Brain microvascular endothelial cell (primary cell): ENCODE measurements around the gene PGAP2.

Experiments used
- DNase-seq: peaks from one replicate; pipeline ENCODE4 v3.0.0-alpha.2; 2020
- H3K27ac ChIP-seq: fragments of 250-450 bp; sonication (Bioruptor Pico); 2 replicates; pipeline ENCODE4 v1.5.1; 2020; ENCODE audit warnings: mild to moderate bottlenecking, moderate library complexity
- H3K27me3 ChIP-seq: fragments of 250-450 bp; sonication (Bioruptor Pico); replicated peaks from 2 replicates; pipeline ENCODE4 v1.5.1; 2020; ENCODE audit warnings: mild to moderate bottlenecking
- H3K36me3 ChIP-seq: fragments of 250-450 bp; sonication (Bioruptor Pico); replicated peaks from 2 replicates; pipeline ENCODE4 v1.5.1; 2020; ENCODE audit warnings: mild to moderate bottlenecking
- H3K4me3 ChIP-seq: 2 replicates; pipeline ENCODE4 v1.5.1; 2011; ENCODE audit warnings: low read depth, mild to moderate bottlenecking, control low read depth, low read length, moderate library complexity
- in situ Hi-C: cut with HindIII; loops from 2 replicates; pipeline ENCODE4 v1.10.0; 2017; ENCODE audit warnings: low sequenced_read_pairs, low pct_ligation_motif_present
- TF ChIP-seq, protein P1 (sequence below): IDR thresholded peaks from 2 replicates; pipeline ENCODE4 v1.5.1; 2011; ENCODE audit warnings: low read depth, mild to moderate bottlenecking, moderate library complexity, low read length, control low read depth, inconsistent platforms; ENCODE audit errors: missing control alignments

Gene PGAP2

DNA sequence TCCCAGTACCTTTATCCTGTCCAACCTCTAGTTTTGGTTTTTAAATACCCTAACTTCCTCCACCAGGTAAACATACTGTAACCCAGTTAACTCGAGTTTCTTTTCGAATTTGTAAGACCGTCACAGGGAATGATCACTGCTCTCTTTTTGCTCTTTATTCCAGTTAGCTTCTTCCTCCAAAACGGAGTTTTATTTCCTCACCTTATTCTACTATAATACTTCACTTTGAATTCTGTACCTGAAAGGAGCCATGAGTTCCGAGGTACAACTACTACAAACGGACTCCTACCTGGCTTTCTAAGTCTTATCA, 12.4 kb upstream of the PGAP2 start:
- TF ChIP-seq, protein P1, sequence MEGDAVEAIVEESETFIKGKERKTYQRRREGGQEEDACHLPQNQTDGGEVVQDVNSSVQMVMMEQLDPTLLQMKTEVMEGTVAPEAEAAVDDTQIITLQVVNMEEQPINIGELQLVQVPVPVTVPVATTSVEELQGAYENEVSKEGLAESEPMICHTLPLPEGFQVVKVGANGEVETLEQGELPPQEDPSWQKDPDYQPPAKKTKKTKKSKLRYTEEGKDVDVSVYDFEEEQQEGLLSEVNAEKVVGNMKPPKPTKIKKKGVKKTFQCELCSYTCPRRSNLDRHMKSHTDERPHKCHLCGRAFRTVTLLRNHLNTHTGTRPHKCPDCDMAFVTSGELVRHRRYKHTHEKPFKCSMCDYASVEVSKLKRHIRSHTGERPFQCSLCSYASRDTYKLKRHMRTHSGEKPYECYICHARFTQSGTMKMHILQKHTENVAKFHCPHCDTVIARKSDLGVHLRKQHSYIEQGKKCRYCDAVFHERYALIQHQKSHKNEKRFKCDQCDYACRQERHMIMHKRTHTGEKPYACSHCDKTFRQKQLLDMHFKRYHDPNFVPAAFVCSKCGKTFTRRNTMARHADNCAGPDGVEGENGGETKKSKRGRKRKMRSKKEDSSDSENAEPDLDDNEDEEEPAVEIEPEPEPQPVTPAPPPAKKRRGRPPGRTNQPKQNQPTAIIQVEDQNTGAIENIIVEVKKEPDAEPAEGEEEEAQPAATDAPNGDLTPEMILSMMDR, result no peak
- H3K27me3 ChIP-seq, result no peaks in the 10 kb centered on the region
- H3K4me3 ChIP-seq, result peak overlapping the region; percentile 97
- in situ Hi-C loops, result no loop called here
- no peak for DNase-seq
- H3K36me3 ChIP-seq, result peaks cover 15% of the 10 kb centered on the region
- H3K27ac ChIP-seq, result no peak overlapping the region

DNA sequence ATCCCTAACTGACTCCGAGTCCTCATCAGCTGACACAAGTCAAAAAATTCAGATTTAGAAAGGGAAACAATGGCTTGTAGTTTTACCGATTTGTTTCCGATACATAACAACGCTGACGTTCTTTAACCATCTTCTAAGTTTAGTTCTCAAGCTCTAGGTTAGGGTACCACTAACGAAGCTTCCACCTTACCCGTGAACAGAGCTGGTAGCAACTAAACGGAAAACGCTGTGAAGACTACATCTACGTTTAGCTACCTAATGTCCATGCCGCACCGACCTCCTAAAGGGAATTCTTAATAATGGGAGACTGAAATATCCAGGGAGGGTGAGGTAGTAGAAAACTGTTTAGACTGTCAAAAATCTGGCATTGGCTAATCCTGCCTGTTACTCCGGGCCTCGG, 12.0 kb upstream of the PGAP2 start:
- in situ Hi-C loops, result no loop called here
- H3K4me3 ChIP-seq, result peak overlapping the region; percentile 97
- no peaks in the 10 kb centered on the region for H3K27me3 ChIP-seq
- no peak for DNase-seq
- peaks cover 13% of the 10 kb centered on the region for H3K36me3 ChIP-seq
- peak overlapping the region; percentile 99 for H3K27ac ChIP-seq
- TF ChIP-seq, protein P1, result no peak

DNA sequence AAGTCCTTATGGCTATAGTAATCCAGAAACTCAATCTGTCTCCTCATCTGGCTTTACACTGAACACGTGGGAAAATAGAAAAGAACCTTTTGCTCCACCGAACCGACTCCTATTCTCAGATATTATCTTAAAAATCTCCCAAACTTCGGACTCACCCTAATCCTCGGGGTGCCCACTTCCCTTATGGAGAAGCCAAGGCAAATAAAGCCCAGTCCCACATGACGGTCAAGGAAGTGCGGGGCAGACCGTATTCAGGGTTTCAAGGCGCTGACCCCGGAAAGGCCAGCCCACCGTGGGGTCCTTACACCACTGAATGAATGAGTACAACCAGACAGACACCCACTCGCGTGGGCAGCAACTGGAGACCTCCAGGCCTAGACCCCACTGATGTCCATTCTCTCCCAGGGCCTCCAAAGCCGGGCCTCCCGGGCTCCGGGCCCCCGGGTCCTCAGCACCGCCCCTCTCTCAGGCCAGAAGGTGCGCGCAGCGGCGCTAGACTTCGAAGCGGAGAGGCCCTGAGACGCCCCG, 11.5 kb upstream of the PGAP2 start:
- Histone ChIP-seq H3K27ac (peak overlapping the region; percentile 99), H3K36me3 (peaks cover 13% of the 10 kb centered on the region), H3K27me3 (no peaks in the 10 kb centered on the region), H3K4me3 (peak overlapping the region; percentile 97)
- TF ChIP-seq, protein P1, result no peak
- in situ Hi-C loops, result no loop called here
- DNase-seq, result no peak

DNA sequence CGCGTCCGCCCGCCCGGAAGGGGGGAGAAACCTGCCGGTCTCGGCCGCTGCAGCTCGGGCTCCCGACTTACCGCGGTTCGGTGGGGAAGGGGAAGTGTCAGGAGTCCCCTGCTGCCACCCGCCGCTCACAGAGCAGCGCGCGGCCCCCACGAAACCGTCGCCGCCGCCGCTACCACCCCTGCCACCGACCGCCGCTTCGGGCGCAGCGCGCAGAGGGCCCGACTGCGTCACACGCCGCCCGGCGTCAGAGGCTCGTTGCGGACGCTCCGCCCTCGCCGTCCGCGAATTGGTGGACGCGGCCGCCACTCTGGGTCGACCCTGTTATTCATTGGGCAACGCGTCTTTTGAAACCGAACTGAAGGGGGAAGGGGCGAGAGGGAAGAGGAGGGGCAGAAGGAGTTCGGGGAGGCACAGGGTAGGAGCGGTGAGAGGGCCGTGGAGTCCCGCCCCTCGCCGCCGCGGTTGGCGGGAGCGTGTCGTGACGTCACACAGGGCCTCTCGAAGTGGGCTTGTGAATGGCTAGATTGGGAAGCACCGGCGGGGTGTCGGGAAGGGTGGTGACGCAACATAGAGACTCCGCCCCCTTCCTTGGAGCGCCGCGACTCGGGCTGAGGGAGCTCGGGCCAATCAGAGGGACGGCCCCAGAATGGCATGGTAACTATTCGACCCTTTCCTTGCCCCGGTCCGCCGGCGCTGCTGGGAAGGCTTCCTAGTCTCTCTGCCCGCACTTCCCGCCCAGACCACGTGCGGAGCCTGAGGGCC, 10.8 kb upstream of the PGAP2 start, which contains the start of gene NUP98:
NUP98 (minus strand) TSS at position 226 of the 762 bp plus-strand sequence. CDS start 15,437 bp downstream, outside the sequence.
- peak within 1 kb of the TSS; percentile 99 for H3K27ac ChIP-seq
- peaks cover 10% of the 10 kb centered on the region for H3K36me3 ChIP-seq
- peak; percentile 100 for DNase-seq
- H3K4me3 ChIP-seq, result peak within 1 kb of the TSS; percentile 97
- in situ Hi-C loops, result no loop called here
- no peaks in the 10 kb centered on the region for H3K27me3 ChIP-seq
- TF ChIP-seq, protein P1, result no peak

DNA sequence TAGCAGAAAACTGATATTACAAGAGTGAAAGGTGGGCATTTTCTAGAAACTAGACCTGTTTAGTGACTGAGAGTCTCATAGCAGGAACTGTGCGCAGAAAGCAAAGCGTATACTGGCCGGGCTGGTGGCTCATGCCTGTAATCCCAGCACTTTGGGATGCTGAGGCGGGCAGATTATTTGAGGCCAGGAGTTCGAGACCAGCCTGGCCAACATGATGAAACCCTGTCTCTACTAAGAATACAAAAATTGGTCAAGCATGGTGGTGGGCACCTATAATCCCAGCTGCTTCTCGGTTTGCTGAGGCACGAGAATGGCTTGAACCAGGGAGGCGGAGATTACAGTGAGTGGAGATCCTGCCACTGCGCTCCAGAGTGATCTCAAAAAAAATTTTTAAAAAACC, 9.2 kb upstream of the PGAP2 start:
- TF ChIP-seq, protein P1, result no peak
- DNase-seq, result no peak
- peaks cover 2% of the 10 kb centered on the region for H3K36me3 ChIP-seq
- no peaks in the 10 kb centered on the region for H3K27me3 ChIP-seq
- no peak overlapping the region for H3K4me3 ChIP-seq
- H3K27ac ChIP-seq, result no peak overlapping the region
- in situ Hi-C loops, result no loop called here
